Measurements from ENCODE around the gene NMT1. TPM values are rescaled to one million over a fixed set of nuclear protein-coding genes. Genes with fewer than 3 reads are reported as not detected.
"Not testable (repeated sequence)": the region's sequence is repeated elsewhere in the genome, so short reads cannot be mapped to it uniquely, and the experiment has no call there.

NMT1 gene
- total RNA-seq, 1 experiment from 2014 or later, result 153 TPM

GRCh38 chr17:45034599-45034998 lies 26.5 kb upstream of the NMT1 start:
- in situ Hi-C loops (cut with HindIII; ENCODE audit: low sequenced_read_pairs), result no loop called here
- DNase-seq (ENCODE audit: low spot score), result no peak

- in situ Hi-C loops (cut with HindIII; ENCODE audit: low sequenced_read_pairs), result no loop called here
- no peak for DNase-seq (ENCODE audit: low spot score)
Measured at GRCh38 chr17:45035848-45036247, 25.3 kb upstream of the NMT1 start.

- in situ Hi-C loops (cut with HindIII; ENCODE audit: low sequenced_read_pairs), result no loop called here
Measured at GRCh38 chr17:45036691-45037090, 24.4 kb upstream of the NMT1 start.

GRCh38 chr17:45038728-45039634 lies 22.1 kb upstream of the NMT1 start:
- no peak for DNase-seq (ENCODE audit: low spot score)
- in situ Hi-C loops (cut with HindIII; ENCODE audit: low sequenced_read_pairs), result no loop called here

More at GRCh38 chr17:45036691-45037090, 24.4 kb upstream of the NMT1 start:
- peak; percentile 30 for DNase-seq (ENCODE audit: low spot score)

- in situ Hi-C loops (cut with HindIII; ENCODE audit: low sequenced_read_pairs), result no loop called here
- peak; percentile 50 for DNase-seq (ENCODE audit: low spot score)
Measured at GRCh38 chr17:45040459-45040858, 20.7 kb upstream of the NMT1 start.

- peak; percentile 62 for DNase-seq (ENCODE audit: low spot score)
- in situ Hi-C loops (cut with HindIII; ENCODE audit: low sequenced_read_pairs), result no loop called here
Measured at GRCh38 chr17:45042346-45043120, 18.6 kb upstream of the NMT1 start.

- DNase-seq (ENCODE audit: low spot score), result no peak
- in situ Hi-C loops (cut with HindIII; ENCODE audit: low sequenced_read_pairs), result no loop called here
Measured at GRCh38 chr17:45043813-45044540, 17.1 kb upstream of the NMT1 start.

GRCh38 chr17:45046537-45047125 lies 14.5 kb upstream of the NMT1 start:
- in situ Hi-C loops (cut with HindIII; ENCODE audit: low sequenced_read_pairs), result no loop called here
- no peak for DNase-seq (ENCODE audit: low spot score)

GRCh38 chr17:45048795-45049563 lies 12.1 kb upstream of the NMT1 start:
- in situ Hi-C loops (cut with HindIII; ENCODE audit: low sequenced_read_pairs), result no loop called here

GRCh38 chr17:45050481-45051059 lies 10.5 kb upstream of the NMT1 start:
- no peak for DNase-seq (ENCODE audit: low spot score)
- in situ Hi-C loops (cut with HindIII; ENCODE audit: low sequenced_read_pairs), result no loop called here

More at GRCh38 chr17:45048795-45049563, 12.1 kb upstream of the NMT1 start:
- no peak for DNase-seq (ENCODE audit: low spot score)

- DNase-seq (ENCODE audit: low spot score), result peak; percentile 95
- in situ Hi-C loops (cut with HindIII; ENCODE audit: low sequenced_read_pairs), result no loop called here
Measured at GRCh38 chr17:45051060-45051719, 9.9 kb upstream of the NMT1 start, which contains the start of gene DCAKD. Gene DCAKD (minus strand): TSS chr17:45051632. CDS start chr17:45034885, 16,747 bp downstream.

GRCh38 chr17:45051720-45052051 lies 9.4 kb upstream of the NMT1 start:
- in situ Hi-C loops (cut with HindIII; ENCODE audit: low sequenced_read_pairs); DNase-seq (ENCODE audit: low spot score): not testable (repeated sequence)

- in situ Hi-C loops (cut with HindIII; ENCODE audit: low sequenced_read_pairs), result no loop called here
Measured at GRCh38 chr17:45052052-45052772, 8.9 kb upstream of the NMT1 start.

GRCh38 chr17:45060382-45060796 lies 728 bp upstream of the NMT1 start:
- no peak for DNase-seq (ENCODE audit: low spot score)
- in situ Hi-C loops (cut with HindIII; ENCODE audit: low sequenced_read_pairs), result no loop called here

More at GRCh38 chr17:45052052-45052772, 8.9 kb upstream of the NMT1 start:
- peak; percentile 58 for DNase-seq (ENCODE audit: low spot score)

- DNase-seq (ENCODE audit: low spot score), result no peak
- in situ Hi-C loops (cut with HindIII; ENCODE audit: low sequenced_read_pairs), result no loop called here
Measured at GRCh38 chr17:45061606-45062205, 589 bp downstream of the NMT1 start.

GRCh38 chr17:45063198-45063597 lies 2.1 kb downstream of the NMT1 start:
- in situ Hi-C loops (cut with HindIII; ENCODE audit: low sequenced_read_pairs), result no loop called here
- no peak for DNase-seq (ENCODE audit: low spot score)

GRCh38 chr17:45067637-45068036 lies 6.5 kb downstream of the NMT1 start:
- no peak for DNase-seq (ENCODE audit: low spot score)
- in situ Hi-C loops (cut with HindIII; ENCODE audit: low sequenced_read_pairs), result no loop called here

All from G401 (cell line).